Hematopoietic multipotent progenitor cell (in vitro differentiated cells): Measurements from ENCODE around the gene TMCO6. TPM values are rescaled to one million over a fixed set of nuclear protein-coding genes. Genes with fewer than 3 reads are reported as not detected.
"Not testable (repeated sequence)": the region's sequence is repeated elsewhere in the genome, so short reads cannot be mapped to it uniquely, and the experiment has no call there.

Experiments used
- DNase-seq, 3 donors: peaks; one replicate each; pipeline ENCODE4 v3.0.0-alpha.2; 2011 to 2015; ENCODE audit warnings: low read depth in 2 of 3, low spot score in 2 of 3
- total RNA-seq: library from RNA; depleted of rRNA; stranded (reverse); fragments of >200 nt; gene quantifications from one replicate; pipeline ENCODE4 v1.2.3, GENCODE V29; 2012

The TMCO6 gene
- total RNA-seq: 25.3 TPM

DNA sequence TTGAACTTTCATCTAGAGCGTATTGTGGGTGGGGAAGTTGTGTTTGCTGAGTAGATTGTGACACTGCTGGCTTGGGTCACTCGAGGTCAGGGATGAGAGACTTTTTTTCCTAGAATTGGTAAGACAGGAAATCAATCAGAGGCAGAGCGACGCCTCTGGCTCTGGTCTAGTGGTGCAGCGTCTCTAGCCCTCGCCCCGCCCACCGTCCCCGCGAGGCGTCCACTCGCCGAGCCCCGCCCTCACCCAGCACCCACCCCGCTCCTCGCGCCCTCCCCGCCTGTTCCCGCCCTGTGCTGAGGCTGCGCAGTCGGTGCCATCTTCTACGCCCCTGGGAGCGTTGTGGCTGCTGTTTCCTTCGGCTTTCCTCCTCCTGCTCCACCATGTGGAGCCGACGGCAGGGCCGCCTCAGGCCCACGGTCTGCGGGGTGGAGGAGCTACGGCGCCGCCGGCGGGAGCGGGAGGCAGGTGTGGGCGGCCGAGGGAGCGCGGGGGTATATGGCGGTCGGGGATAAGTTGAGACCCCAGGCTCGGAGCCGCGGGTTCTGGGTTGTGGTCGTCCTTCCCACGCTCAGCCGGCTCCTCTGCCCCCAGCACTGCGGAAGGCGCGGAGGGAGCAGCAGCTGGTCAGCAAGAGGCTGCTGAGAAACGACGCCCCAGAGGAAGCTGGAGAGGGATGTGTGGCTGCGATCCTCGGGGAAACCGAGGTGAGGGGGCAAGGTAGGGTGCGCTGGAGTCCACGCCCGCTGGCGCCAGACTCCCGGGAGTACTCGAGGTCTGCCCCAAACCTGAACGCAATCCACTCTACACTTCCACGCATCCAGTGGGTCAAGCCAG lies at the start of gene TMCO6:
TSS of gene TMCO6 (plus strand) at position 304 of the 834 bp plus-strand sequence. CDS start at position 381, 77 bp downstream.
- peak; percentile 87 to 95 (median 95) for DNase-seq

DNA sequence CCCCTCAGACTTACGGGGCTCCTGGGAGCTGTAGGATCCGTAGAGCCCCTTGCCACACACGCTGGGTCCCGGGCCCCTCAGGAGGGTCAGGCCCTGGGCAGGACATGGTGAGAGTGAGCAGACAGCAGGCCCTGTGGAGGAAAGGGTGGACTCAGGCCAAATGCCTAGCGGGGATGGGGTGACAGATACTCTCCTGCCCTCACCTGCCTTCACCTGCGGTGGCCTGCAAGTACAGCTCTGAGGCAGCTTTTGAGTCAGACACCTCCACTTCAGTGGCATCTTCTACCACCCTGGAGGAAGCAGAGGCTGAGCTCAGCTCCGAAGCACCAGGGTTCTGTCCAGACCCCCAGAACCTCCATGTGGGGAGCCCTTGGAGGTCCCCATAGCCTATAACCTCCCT lies 48.4 kb upstream of the TMCO6 start:
- DNase-seq: no peak

DNA sequence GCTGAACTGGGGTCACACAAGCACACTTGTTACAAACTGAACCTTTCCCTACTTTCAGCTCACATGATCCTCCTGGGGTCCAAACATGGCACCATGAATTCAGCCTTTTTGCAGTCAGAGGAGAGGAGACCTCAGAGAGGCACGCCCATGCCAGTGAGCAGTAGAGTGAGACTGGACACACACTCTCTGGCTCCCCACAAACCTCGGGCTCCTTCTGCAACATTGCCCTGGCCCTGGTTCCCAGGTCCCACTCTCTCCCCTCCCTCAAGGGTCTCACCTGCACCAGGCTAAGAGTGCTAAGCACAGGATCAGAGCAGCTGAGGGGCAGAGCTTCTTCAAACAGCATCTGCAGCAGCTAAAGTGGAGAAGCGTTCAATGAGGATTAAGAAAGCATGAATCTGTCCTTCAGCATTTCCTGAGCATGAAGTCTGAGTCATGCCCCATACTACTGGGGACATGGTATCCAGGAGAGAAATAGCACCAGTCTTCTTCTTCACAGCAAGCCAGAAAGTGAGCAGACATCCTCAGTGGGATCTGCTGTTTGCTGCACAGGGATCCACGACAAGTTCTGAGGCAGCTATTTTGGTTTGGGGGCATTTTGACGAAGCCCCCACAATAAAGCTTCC lies 47.4 kb upstream of the TMCO6 start:
- peak in 1 of 3 donors; percentile 11 for DNase-seq

DNA sequence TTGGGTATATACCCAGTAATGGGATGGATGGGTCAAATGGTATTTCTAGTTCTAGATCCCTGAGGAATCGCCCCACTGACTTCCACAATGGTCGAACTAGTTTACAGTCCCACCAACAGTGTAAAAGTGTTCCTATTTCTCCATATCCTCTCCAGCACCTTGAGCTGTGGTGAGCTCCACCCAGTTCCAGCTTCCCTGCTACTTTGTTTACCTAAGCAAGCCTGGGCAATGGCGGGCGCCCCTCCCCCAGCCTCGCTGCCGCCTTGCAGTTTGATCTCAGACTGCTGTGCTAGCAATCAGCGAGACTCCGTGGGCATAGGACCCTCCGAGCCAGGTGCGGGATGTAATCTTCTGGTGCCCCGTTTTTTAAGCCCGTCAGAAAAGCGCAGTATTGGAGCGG lies 46.2 kb upstream of the TMCO6 start:
- DNase-seq: not testable (repeated sequence)

DNA sequence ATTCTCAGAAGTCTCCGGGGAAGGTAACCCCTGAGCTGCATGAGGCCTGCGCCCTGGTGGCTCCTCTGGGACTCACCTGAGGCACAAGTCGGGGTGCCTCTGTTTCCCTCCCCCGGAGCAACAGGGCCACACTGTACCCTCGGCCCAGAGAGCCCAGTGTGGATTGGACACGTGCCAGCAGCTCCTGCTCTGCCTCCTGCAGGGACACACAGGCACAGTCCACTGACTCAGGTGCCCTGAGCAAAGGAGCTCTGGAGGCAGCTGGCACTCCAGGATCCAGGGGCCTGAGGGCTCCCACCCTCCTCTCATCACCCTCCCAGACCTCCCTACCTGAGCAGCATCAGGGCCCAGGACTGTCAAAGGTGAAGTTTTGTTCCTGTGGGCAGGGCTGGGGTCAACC lies 45.1 kb upstream of the TMCO6 start:
- no peak for DNase-seq

DNA sequence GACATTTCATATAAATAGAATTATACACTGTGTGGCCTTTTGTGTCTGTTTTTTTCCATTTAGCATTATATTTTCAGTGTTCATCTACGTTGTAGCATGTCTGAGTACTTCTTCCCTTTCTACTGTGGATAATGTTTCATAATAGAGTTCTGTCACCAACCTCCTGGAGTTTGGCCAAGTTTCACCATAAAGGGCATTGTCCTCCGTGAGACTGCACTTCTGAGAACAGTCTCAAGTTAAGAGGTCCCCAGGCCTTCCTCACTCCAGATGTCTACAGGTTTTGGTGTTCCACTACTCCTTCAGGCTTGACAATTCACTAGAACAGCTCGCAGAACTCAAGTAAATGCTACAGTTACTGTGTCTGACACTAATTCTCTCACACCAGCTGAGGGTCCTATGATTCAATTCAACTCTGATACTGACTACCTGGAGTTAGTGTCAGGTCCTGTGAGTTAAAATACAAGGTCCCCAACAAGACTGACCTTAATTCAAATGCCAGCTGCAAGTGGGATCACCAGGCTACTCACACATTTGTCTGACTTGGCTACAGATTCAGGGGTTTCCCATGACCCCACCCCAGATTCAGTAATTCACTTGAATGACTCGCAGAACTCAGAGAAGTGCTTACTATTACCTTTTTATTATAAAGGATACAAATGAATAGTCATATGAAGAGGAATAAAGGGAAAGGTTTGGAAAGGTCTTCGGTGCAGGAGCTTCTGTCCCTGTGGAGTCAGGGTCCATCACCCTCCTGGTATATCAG lies 43.5 kb upstream of the TMCO6 start:
- peak in 2 of 3 donors; percentile 51 to 90 for DNase-seq

DNA sequence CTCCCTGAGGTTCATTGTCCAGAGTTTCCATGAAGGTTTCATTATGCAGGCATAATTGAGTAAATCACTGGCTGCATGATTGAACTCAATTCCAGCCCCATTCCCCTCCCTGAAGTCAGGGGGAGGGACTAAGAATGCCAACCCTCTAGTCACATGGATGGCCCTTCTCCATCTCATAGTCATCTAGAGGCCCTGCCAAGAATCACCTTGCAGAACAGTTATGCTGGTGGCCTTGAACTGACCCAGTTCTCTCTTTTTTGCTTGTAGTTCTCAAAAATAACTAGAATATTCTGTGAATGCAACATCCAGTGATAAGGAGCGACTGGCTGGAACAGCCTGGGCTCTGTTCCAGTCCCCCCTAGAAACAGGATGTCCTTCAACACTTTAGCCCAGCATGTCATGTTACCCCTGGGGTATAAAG lies 42.9 kb upstream of the TMCO6 start:
- DNase-seq: no peak

DNA sequence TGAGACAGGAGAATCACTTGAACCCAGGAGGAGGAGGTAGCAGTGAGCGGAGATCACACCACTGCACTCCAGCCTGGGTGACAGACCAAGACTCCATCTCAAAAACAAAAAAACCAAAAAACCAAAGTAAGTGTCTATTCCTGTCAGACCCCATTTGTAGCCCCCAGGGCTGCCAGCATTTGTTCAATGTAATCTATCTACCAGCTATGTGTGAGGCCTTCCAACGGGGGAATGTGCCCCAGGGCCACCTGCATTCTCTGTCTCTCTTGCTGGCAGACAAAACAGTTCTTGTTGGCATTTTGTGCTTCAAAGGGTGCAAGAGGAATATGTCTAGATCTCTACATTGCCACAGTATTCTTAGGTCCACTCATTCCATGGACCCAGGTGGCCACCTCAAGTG lies 40.4 kb upstream of the TMCO6 start:
- DNase-seq: no peak

DNA sequence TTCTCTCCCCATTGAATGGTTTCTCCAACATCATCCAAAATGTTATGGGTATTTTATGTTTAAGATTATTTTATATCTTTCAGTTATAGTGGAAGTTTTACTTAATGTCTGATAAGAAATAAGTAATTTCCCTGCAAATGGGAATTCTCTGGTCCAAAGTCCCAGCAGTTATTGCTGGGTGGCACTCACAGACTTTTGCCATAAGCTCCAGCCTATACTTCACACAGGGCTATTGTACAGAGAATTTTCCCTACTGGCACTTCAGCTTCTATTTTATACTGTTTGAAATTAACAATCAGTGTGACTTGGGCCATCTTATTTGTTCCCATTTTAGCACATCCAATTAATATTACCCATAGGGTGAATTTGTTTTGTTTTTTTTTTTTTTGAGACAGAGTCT lies 39.2 kb upstream of the TMCO6 start:
- DNase-seq: no peak

DNA sequence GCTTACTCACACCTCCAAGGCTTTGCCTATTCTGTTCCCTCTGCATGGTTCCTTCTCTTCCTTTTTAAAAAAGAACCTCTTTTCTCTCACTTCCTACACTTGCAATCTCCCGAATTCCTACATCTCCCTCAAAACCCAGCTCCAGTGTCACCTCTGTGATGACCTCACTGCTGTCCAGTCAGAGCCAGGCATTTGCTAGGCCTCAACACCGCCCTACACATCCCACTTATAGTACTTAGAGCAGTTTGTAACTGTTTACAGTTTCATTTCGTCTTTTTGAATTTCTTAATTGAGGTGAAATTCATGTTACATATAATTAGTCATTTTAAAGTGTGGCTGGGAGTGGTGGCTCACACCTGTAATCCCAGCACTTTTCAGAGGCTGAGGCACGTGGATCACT lies 37.1 kb upstream of the TMCO6 start:
- DNase-seq: no peak

DNA sequence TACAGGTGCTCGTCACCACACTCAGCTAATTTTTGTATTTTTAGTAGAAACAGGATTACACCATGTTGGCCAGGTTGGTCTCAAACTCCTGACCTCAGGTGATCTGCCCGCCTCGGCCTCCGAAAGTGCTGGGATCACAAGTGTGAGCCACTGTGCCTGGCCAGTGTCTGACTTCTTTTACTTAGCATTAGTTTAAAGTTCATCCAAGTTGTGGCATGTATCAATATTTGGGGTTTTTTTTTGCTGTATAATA lies 35.9 kb upstream of the TMCO6 start:
- DNase-seq: not testable (repeated sequence)

DNA sequence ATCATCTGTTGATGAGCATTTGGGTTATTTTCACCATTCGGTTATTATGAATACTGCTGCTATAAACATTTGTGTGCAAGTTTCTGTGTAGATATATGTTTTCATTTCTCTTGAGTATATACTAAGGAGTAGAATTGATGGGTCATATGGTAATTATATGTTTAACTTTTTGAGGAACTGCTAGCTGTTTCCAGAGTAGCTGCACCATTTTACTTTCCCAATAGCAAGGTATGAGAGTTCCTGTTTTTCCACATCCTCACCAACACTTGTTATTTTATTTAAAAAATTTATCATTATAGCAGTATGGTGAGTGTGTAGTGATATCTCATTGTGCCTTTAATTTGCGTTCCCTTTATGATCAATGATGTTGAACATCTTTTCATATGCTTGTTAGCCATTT lies 35.5 kb upstream of the TMCO6 start:
- DNase-seq: no peak

DNA sequence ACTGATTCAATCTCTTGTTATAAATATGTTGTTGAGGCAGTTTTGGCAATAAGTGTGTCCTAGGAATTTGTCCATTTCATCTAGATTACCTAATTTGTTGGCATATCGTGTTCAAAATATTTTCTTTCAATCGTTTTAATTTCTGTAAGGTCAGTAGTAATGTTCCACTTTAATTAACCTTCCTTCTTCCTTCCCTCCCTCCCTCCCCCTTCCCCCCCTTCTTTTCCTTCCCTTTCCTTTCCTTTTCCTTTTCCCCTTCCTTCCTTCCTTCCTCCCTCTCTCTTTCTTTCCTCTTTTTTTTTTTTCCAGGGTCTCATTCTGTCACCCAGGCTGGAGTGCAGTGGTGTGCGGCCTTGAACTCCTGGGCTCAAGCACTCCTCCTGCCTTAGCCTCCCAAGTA lies 33.4 kb upstream of the TMCO6 start:
- DNase-seq: no peak

DNA sequence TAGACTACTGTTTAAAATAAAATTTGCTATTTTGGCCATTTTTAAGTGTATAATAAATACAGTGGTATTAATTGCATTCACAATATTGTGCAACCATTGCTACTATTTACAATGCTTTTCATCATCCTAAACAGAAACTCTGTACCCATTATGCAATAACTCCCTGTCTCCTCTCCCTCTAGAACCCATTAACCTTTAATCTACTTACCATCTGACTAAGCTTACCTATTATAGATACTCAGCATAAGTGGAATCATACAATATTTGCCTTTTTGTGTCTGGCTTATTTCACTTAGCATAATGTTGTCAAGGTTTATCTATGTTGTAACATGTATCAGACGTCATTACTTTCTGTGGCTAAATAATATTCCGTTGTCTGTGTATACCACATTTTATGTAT lies 32.2 kb upstream of the TMCO6 start:
- DNase-seq: no peak

DNA sequence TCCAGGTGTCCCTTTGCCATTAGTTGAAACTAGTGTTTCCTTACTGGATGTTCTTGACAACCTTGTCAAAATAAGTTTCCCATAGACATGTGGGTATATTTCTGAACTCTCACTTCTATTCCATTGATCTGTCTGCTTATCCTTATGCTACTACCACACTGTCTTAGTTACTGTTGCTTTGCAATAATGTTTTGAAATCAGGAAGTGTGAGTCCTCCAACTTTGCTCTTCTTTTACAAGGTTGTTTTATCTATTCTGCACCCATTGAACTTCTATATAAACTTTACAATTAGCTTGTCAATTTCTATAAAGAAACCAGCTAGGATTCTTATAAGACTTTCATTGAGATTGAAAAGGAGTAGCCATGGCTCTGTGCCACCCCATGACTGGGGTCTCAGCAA lies 30.5 kb upstream of the TMCO6 start:
- no peak for DNase-seq

DNA sequence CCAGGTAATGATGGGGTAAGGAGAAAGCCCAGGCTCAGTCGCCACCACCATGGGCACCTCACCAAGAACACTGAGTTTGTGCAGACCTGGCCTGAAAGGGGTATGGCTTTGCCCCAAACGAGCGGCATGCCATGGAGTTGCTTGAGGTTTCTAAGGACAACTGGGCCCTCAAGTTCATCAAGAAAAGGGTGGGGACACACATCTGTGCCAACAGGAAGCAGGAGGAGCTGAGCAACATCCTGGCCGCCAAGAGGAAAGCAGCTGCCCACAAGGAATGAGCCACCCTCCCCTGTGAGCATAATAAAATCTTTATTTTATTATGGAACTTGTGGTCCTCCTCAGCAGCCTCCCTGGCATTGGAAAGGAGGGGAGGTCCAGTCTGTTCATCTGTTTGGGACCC lies 30.1 kb upstream of the TMCO6 start:
- DNase-seq: peak in 2 of 3 donors; percentile 18 to 26

DNA sequence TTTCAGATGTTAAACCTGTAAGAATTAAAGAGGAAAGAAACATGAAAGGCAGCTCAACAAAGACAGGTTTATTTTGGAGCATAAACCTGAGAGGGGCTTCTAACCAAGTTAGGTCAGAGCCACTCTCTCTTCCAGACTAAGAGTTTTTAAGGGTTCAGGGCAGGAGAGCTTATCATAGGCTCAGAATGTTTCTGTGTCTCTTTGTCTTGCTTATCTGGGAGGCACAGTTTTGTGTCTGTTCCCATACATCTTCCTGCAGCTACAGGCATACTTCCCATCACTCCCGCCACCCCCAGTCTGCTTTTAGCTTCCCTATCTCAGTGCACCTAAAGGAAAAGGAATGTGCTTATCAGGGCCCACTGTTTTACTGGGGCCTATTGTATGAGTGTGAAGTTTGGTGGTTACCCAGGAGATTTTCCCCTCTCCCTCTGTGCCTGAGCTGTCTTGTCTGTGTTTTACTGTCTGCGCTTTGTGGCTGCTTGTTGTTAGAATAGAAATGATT lies 28.2 kb upstream of the TMCO6 start:
- DNase-seq: peak in 2 of 3 donors; percentile 24 to 37

DNA sequence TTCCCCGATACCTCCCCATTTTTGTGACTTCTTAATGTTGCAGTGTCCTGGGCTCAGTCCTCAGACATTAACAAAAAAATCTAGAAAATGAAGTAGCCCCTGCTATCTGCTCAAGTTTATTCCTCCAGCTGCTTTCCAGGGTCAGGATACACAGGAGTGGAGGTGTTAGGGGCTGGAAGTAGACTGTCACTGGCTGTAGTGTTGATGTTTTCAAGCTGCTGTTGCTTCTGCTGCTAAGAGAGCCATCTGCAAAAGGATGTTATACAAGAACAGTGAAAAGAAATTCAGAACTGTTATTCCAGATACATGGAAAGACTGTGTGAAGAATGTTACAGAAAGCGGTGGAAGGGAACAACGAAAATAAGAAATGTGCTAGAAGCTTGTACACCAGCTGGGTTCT lies 16.9 kb upstream of the TMCO6 start:
- no peak for DNase-seq

DNA sequence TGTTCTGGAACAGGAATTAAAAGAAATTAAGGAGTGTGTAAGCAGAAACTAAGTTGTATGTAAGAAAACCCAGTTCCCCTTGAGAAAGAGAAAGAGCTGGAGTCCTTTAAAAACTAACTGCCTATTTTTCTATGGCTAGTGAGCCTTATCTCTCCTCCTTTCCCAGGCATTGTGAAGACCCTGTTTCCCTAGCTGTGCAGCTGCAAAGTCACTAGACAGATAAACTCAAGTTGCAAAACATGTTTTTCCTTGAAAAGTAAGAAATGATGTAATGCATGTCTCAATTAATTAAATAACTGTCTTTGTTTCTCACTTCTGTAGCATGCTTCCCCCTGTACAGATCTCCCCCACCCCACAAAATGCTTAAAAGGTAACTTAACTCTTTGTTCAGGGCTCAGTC lies 16.2 kb upstream of the TMCO6 start:
- not testable (repeated sequence) for DNase-seq

DNA sequence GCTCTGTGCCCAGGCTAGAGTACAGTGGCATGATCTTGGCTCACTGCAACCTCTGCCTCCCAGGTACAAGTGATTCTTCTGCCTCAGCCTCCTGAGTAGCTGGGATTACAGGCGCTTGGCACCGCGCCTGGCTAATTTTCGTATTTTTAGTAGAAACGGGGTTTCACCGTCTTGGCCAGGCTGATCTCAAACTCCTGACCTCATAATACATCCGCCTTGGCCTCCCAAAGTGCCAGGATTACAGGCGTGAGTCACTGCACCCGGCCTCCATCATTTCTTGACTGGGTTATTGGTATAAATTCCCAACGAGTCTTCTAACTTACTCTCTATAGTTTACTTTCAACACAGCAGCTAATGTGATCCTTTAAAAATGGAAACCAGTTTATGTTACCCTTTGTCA lies 14.4 kb upstream of the TMCO6 start:
- not testable (repeated sequence) for DNase-seq

DNA sequence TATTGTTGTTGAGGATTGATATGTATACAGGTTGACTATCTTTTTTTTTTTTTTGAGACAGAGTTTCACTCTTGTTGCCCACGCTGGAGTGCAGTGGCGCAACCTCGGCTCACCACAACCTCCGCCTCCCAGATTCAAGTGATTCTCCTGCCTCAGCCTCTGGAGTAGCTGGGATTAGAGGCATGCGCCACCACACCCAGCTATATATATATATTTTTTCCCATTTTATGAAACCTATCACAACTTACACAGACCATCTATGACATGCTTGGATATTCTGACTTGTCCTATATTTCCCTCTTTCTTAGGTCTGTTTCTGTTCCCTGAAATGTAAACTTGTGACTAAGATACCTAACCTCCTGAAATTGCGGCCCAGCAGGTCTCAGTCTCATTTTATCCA lies 11.3 kb upstream of the TMCO6 start:
- DNase-seq: no peak

DNA sequence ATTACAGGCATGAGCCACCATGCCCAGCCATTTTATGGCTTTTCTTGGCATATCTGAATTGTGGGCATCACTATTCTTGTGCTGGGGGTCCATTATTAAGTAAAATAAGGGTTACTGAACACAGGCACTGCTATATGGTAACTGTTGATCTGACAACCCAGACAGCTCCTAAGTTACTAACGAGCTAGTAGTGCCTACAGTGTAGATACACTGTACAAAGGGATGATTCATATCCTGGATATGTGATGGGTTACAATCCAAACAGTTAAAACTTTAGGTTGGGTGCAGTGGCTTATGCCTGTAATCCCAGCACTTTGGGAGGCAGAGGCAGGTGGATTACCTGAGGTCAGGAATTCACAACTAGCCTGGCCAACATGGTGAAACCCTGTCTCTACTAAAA lies 10.5 kb upstream of the TMCO6 start:
- no peak for DNase-seq
